Measurements from ENCODE around the gene NUDT15. TPM values are rescaled to one million over a fixed set of nuclear protein-coding genes. Genes with fewer than 3 reads are reported as not detected.

The NUDT15 gene
- total RNA-seq, 1 experiment from 2014 or later: 38.6 TPM

GRCh38 chr13:47999973-48000372 lies 37.6 kb upstream of the NUDT15 start (continued):
- TF ChIP-seq REST (IDR thresholded peaks at IDR 0.05; ENCODE audit: low read depth): no peak
- TF ChIP-seq JUND (IDR thresholded peaks at IDR 0.05): no peak
- TF ChIP-seq SP1 (IDR thresholded peaks at IDR 0.05; ENCODE audit: low read depth): no peak
- no peak for TF ChIP-seq ATF3 (IDR thresholded peaks at IDR 0.05)

- Histone ChIP-seq H3K9me3 (ENCODE audit: control insufficient read depth in 1 of 2, insufficient read depth in 1 of 2, low read depth in 1 of 2, low read length in 2 of 2) (no peaks in the 10 kb centered on the region), H3K27me3 (ENCODE audit: insufficient read depth, low read length) (no peaks in the 10 kb centered on the region), H4K20me1 (ENCODE audit: insufficient read depth) (no peaks in the 10 kb centered on the region), H3K4me2 (ENCODE audit: low read length) (peak overlapping the region; percentile 83), H3K4me1 (ENCODE audit: control insufficient read depth in 1 of 2, insufficient read depth in 2 of 2, low read length in 2 of 2) (peaks cover 10 to 17% of the 10 kb centered on the region in 2 experiments), H3K9ac (ENCODE audit: low read length) (peak overlapping the region; percentile 84), H3K9me2 (ENCODE audit: insufficient read depth) (no peaks in the 10 kb centered on the region), H3K27ac (ENCODE audit: low read depth, low read length) (peak overlapping the region; percentile 54), H3K4me3 (replicated peaks in 1 of 2; ENCODE audit: low read depth in 1 of 2, low read length in 2 of 2) (peak overlapping the region; percentile 88 to 97), H3K79me2 (ENCODE audit: insufficient read depth, low read length) (peaks cover 48% of the 10 kb centered on the region), H2AFZ (ENCODE audit: low read depth, low read length, poor library complexity, severe bottlenecking) (no peak overlapping the region), H3K36me3 (ENCODE audit: control insufficient read depth in 1 of 2, insufficient read depth in 2 of 2, low read length in 2 of 2) (no peaks in the 10 kb centered on the region)
- BruUV-seq (replicated peaks): no TSS peak
- ChIA-PET RAD21 (ENCODE audit: low non-redundant PET in 1 of 2, low total read pairs in 2 of 2, uncharacterized antibody in 2 of 2, unreplicated experiment in 2 of 2) (no interaction called here), CTCF (interaction anchor here (1.0 kb wide), 1 partner anchor 37 kb away, joined by 3 read pairs; no protein-coding TSS in a partner anchor), POLR2A (no interaction called here)
- no peak for TF ChIP-seq REST (IDR thresholded peaks at IDR 0.05; ENCODE audit: low read depth)
- no peak for TF ChIP-seq ELF1 (IDR thresholded peaks at IDR 0.05; ENCODE audit: borderline replicate concordance, low read depth)
- TF ChIP-seq MAX (IDR thresholded peaks at IDR 0.05): no peak
- no peak for TF ChIP-seq YY1 (IDR thresholded peaks at IDR 0.05; ENCODE audit: extremely low read depth, insufficient replicate concordance, low read depth, low read length)
- no peak for TF ChIP-seq SRF (IDR thresholded peaks at IDR 0.05; ENCODE audit: low read depth)
- TF ChIP-seq ZFX (IDR thresholded peaks at IDR 0.05): peak; percentile 50; the same call in 1 of the 2 replicates
- no peak for DNase-seq (ENCODE audit: low read depth, low spot score)
- intact Hi-C loops (cut with micrococcal nuclease): no loop called here
- peak; percentile 35 for ATAC-seq
Measured at GRCh38 chr13:48000559-48001113, 36.9 kb upstream of the NUDT15 start.
